ENCODE measurements around the gene GTF3C6. TPM values are rescaled to one million over a fixed set of nuclear protein-coding genes. Genes with fewer than 3 reads are reported as not detected.

GTF3C6 gene
- total and polyA plus RNA-seq, 2 of the 8 experiments (the other 6 are each of a cell fraction or from before 2014, with no cell fraction given) = 13.1 to 87.4 TPM

DNA sequence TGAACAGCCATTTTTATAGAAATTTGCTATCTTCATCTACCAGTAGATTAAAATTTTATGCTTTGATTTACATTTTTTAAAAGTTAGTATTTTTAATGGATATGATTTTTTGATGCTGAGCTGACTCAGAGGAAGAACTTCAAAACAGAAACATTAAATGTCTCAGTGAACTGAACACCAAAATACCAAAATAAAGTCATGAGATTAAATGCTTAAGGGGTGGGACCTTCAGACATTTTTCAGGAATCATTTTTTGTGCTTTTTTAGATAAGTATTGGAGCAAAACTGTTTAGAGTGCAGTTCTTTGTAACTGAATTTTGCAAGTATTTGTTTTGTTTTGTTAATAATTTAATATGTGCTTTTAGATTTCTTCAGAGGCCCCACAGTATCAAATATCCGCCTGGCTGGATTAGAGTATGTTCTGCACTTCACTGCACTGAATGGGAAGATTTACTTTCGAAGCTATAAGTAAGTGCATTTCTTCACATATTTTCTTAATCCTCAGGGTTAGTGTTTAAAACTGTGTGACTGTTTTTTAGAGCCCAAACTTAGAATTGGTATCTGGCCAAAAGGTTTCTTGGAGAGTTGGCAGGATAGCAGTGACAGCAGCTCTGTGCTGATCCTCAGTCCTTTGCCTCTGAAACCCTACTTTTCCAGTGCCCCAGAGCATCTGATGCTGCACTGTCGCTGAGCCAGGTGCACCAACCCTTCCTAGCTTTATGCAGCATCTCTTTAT, 57.1 kb downstream of the GTF3C6 start:
- no peaks in the 10 kb centered on the region for H3K27me3 ChIP-seq (replicated peaks in 1 of 4; ENCODE audit: control insufficient read depth in 3 of 4, extremely low read depth in 1 of 4, insufficient read depth in 3 of 4, low read length in 3 of 4)
- no peak overlapping the region for H2BK120ac ChIP-seq (replicated peaks; ENCODE audit: low read depth, low read length)
- H3K4me2 ChIP-seq (ENCODE audit: insufficient read depth in 1 of 2, low read depth in 2 of 2, low read length in 2 of 2) = no peak overlapping the region
- ChIA-PET POLR2A (ENCODE audit: partially characterized antibody) (interaction anchor here (0.8 kb wide), 1 partner anchor 15 kb away, joined by 3 read pairs; no protein-coding TSS in a partner anchor), CTCF (ENCODE audit: partially characterized antibody) (interaction anchor here (0.6 to 2.1 kb wide), 4 partner anchors 11 to 42 kb away, joined by 3 to 8 read pairs (median 4); no protein-coding TSS in a partner anchor)
- H3K27ac ChIP-seq (ENCODE audit: low read depth, low read length) = no peak overlapping the region
- FAIRE-seq (no peak), DNase-seq (ENCODE audit: low read depth in 1 of 2, low spot score in 2 of 2) (no peak)
- H4K8ac ChIP-seq (ENCODE audit: extremely low read depth, insufficient read depth, low read length) = no peak overlapping the region
- peaks cover 0 to 65% (median 30%) of the 10 kb centered on the region in 4 experiments; a peak in 7 of 8 replicates for H3K36me3 ChIP-seq (ENCODE audit: control insufficient read depth in 2 of 4, insufficient read depth in 4 of 4, low read length in 3 of 4)
- no peak overlapping the region for H2AFZ ChIP-seq (ENCODE audit: low read length)
- no peak overlapping the region for H3K23ac ChIP-seq (ENCODE audit: insufficient read length)
- H4K91ac ChIP-seq (replicated peaks; ENCODE audit: insufficient read length, low read length) = no peak overlapping the region
- no peak overlapping the region for H2BK20ac ChIP-seq (ENCODE audit: low read length)
- no peak overlapping the region for H3K56ac ChIP-seq (replicated peaks; ENCODE audit: insufficient read length, low read depth, low read length)
- H2BK15ac ChIP-seq (ENCODE audit: low read length) = no peak overlapping the region
- H3K23me2 ChIP-seq (ENCODE audit: low read depth, low read length) = no peaks in the 10 kb centered on the region
- H3K18ac ChIP-seq (ENCODE audit: extremely low read depth, low read length) = no peak overlapping the region
- H2BK12ac ChIP-seq (ENCODE audit: low read depth, low read length) = no peak overlapping the region
- WGBS, 2 experiments (ENCODE audit: extremely low coverage in 1 of 2, insufficient coverage in 1 of 2, insufficient read length in 1 of 2, insufficient replicate concordance in 2 of 2, low coverage in 1 of 2, low lambda C conversion rate in 2 of 2, missing lambda C conversion rate in 1 of 2) = 91% methylated on average over 3 of the region's 3 CpGs; no CpG with 5 or more reads in 1 of the 2 experiments
- no peak overlapping the region for H2AK5ac ChIP-seq (ENCODE audit: low read depth, low read length)
- no peak overlapping the region for H4K5ac ChIP-seq (ENCODE audit: insufficient read length, low read depth, low read length)
- H3K4me3 ChIP-seq (ENCODE audit: extremely low read depth in 1 of 4, insufficient read depth in 2 of 4, low read depth in 3 of 4, low read length in 4 of 4) = no peak overlapping the region
- H3K4ac ChIP-seq (replicated peaks; ENCODE audit: insufficient read length, low read depth, low read length) = no peak overlapping the region
- peaks cover 7 to 12% of the 10 kb centered on the region in 2 experiments; a peak in 3 of 4 replicates for H3K9me3 ChIP-seq (ENCODE audit: insufficient read depth in 2 of 2, low read depth in 1 of 2, low read length in 1 of 2)
- H3K79me1 ChIP-seq (ENCODE audit: low read depth, low read length) = no peaks in the 10 kb centered on the region; the same call in 1 of the 2 replicates
- no peaks in the 10 kb centered on the region for H3K79me2 ChIP-seq (ENCODE audit: control insufficient read depth in 1 of 2, insufficient read depth in 2 of 2, low read length in 2 of 2)
- H3K9ac ChIP-seq (replicated peaks in 1 of 4; ENCODE audit: extremely low read depth in 1 of 4, low read depth in 3 of 4, low read length in 3 of 4) = no peak overlapping the region
- H4K20me1 ChIP-seq (replicated peaks in 1 of 2; ENCODE audit: control insufficient read depth in 1 of 2, insufficient read depth in 2 of 2, low read length in 2 of 2) = no peaks in the 10 kb centered on the region
- no peak overlapping the region for H3K14ac ChIP-seq (ENCODE audit: insufficient read length)
- H2BK5ac ChIP-seq (ENCODE audit: low read depth, low read length) = no peak overlapping the region
- H3K4me1 ChIP-seq (replicated peaks in 1 of 4; ENCODE audit: control insufficient read depth in 3 of 4, insufficient read depth in 4 of 4, low read length in 3 of 4) = no peaks in the 10 kb centered on the region
- TF ChIP-seq RXRA (IDR thresholded peaks at IDR 0.05; ENCODE audit: insufficient read depth, low read depth, low read length) (no peak), SP1 (IDR thresholded peaks at IDR 0.05; ENCODE audit: low read depth, low read length) (no peak), NRF1 (IDR thresholded peaks at IDR 0.05; ENCODE audit: low read depth, low read length) (no peak), CHD2 (IDR thresholded peaks at IDR 0.05; ENCODE audit: low read length) (no peak), TAF7 (optimal IDR thresholded peaks at IDR 0.05; ENCODE audit: borderline replicate concordance, low read depth, low read length) (no peak), MAFK (IDR thresholded peaks at IDR 0.05; ENCODE audit: low read depth, low read length) (no peak)
- TF ChIP-seq, protein P1, sequence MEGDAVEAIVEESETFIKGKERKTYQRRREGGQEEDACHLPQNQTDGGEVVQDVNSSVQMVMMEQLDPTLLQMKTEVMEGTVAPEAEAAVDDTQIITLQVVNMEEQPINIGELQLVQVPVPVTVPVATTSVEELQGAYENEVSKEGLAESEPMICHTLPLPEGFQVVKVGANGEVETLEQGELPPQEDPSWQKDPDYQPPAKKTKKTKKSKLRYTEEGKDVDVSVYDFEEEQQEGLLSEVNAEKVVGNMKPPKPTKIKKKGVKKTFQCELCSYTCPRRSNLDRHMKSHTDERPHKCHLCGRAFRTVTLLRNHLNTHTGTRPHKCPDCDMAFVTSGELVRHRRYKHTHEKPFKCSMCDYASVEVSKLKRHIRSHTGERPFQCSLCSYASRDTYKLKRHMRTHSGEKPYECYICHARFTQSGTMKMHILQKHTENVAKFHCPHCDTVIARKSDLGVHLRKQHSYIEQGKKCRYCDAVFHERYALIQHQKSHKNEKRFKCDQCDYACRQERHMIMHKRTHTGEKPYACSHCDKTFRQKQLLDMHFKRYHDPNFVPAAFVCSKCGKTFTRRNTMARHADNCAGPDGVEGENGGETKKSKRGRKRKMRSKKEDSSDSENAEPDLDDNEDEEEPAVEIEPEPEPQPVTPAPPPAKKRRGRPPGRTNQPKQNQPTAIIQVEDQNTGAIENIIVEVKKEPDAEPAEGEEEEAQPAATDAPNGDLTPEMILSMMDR (IDR thresholded peaks at IDR 0.05; ENCODE audit: control extremely low read depth in 1 of 3, insufficient read depth in 1 of 3, low read depth in 1 of 3, low read length in 3 of 3) = no peak

Data from H1 (cell line).